HG03175 (cell line): ENCODE data around the gene FNBP1.

Source experiments
- ATAC-seq: cut with Tn5 transposase; IDR thresholded peaks from one replicate; pipeline ENCODE4 v1.9.1; 2021; ENCODE audit warnings: mild to moderate bottlenecking, moderate library complexity; ENCODE audit not compliant: unreplicated experiment

FNBP1 gene

GRCh38 chr9:130042885-130043653 is at the start of gene FNBP1:
FNBP1 (minus strand) TSS chr9:130043189; CDS start chr9:130042975, 214 bp downstream.
- peak; percentile 42 for ATAC-seq

GRCh38 chr9:130090915-130091314 is 47.9 kb upstream of the FNBP1 start:
- ATAC-seq = no peak

DNA sequence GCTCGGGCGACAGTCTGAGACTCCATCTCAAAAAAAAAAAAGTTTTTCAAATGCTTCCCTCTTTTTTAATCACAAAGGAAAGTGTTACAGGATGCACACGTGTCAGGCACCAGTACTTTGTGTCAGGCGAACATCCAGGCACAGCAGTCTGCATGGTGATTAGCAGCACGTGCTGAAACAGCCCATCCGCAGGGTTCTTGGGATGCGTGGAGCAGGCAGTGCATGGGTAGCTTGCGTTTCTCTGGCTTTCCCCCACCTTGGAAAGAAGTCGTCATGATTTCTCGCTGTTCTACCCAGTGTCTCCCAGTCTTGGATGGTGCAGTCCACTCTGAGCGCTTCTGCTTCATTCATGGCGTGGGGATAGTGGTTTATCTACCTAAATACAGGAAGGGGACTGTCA is 46.2 kb upstream of the FNBP1 start:
- no peak for ATAC-seq

DNA sequence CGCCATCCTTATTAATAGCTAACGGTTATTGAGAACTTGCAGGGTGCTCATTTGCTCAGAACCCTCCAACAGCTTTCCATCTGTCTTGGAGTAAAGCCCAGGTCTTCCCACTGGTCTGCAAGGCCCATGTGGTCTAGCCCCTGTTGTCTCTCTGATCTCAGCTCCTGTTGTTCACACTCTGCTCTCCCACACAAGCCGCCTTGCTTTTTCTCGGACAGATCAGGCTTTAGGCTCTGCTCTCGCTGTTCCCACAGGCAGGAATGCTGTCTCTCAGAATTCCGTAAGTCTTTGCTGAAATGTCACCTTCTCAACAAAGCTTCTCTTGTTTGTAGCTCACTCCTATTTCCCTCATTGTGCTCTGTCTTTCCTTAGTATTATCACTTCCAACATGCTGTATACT is 45.1 kb upstream of the FNBP1 start:
- ATAC-seq = no peak

- no peak for ATAC-seq
Measured at GRCh38 chr9:130084337-130084736, 41.3 kb upstream of the FNBP1 start.

DNA sequence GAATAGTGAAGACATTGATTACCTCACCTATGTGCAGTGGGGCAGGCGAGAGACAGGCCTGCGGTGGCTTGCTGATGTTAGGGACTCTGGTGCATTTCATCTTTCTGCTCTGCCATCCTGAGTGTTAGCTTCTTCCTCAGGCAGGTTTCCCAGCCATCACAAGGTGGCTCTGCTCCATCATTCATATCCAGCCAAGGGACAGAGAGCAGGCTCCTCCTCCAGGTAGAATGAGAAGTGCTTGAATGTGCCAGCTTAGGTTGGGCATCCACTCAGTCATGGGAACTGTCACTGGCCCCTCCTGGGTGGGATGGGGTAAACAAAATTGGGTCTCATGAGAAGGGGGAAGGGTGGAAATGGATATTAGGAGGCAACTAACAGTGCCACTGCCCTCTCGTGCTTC is 35.6 kb upstream of the FNBP1 start:
- no peak for ATAC-seq

DNA sequence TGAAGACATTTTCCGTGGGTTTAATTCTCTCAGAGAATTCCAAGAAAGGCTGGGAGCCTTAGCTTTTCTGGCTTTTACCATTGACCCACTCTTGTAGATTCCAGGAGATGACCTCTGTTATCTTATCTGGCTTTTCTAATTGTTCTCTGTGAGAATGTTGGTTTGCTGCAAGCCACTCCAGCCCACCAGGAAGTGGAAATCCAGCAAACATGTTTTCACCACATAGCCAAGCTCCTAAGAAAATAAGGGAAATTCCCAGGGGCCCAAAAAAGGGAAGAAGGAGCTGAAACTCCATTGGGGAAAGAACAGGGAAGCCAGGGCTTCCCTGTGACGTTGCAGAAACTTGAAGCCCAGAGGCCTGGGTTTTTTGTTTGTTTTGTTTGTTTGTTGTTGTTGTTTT is 30.4 kb upstream of the FNBP1 start:
- no peak for ATAC-seq

- ATAC-seq = no peak
Measured at GRCh38 chr9:130072515-130073235, 29.7 kb upstream of the FNBP1 start.

- ATAC-seq = no peak
Measured at GRCh38 chr9:130069048-130069447, 26.1 kb upstream of the FNBP1 start.

- no peak for ATAC-seq
Measured at GRCh38 chr9:130064621-130065020, 21.6 kb upstream of the FNBP1 start.

GRCh38 chr9:130062750-130063149 is 19.8 kb upstream of the FNBP1 start:
- ATAC-seq = no peak

GRCh38 chr9:130060296-130060695 is 17.3 kb upstream of the FNBP1 start:
- ATAC-seq = no peak

GRCh38 chr9:130058887-130059286 is 15.9 kb upstream of the FNBP1 start:
- no peak for ATAC-seq

- ATAC-seq = no peak
Measured at GRCh38 chr9:130058154-130058553, 15.2 kb upstream of the FNBP1 start.

GRCh38 chr9:130054820-130055219 is 11.8 kb upstream of the FNBP1 start:
- no peak for ATAC-seq

GRCh38 chr9:130054325-130054786 is 11.4 kb upstream of the FNBP1 start:
- no peak for ATAC-seq

- ATAC-seq = peak; percentile 85
Measured at GRCh38 chr9:130053504-130054324, 10.7 kb upstream of the FNBP1 start, which contains the start of gene GPR107. GPR107 (plus strand) TSS chr9:130053906; CDS start chr9:130053933, 27 bp downstream.

GRCh38 chr9:130053109-130053503 is 10.1 kb upstream of the FNBP1 start:
- ATAC-seq = no peak

DNA sequence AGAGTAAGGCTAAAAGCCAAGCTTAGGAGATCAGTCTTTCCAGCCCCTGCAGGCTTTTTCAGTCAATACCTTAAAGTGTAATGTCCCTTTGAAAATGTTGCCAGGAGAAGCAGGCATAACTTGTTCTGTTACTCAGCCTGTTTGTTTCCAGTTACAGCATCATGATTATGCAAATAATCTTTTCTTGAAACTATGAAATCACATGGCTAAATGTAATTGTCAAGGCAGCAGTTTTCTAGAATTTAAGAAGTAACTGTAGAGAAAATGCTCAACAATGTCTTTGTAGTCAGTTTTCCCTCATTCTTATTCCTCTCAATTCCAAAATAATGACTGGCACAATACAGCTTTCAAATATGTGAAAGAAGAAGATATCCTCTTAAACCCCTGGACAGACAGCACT is 8.9 kb upstream of the FNBP1 start:
- no peak for ATAC-seq

- ATAC-seq = no peak
Measured at GRCh38 chr9:130050462-130050861, 7.5 kb upstream of the FNBP1 start.
